CD14-positive monocyte (primary cell): ENCODE data around the gene CHI3L2. TPM values are rescaled to one million over a fixed set of nuclear protein-coding genes. Genes with fewer than 3 reads are reported as not detected.

Source experiments
- DNase-seq, 3 donors: peaks; one replicate each; pipeline ENCODE4 v3.0.0-alpha.2; 2011 to 2022
- H2AFZ ChIP-seq: 2 replicates; pipeline ENCODE4 v1.6.0; 2012; ENCODE audit warnings: mild to moderate bottlenecking, low read depth, low read length, inconsistent platforms; ENCODE audit not compliant: insufficient read depth, poor library complexity, severe bottlenecking
- H3K27ac ChIP-seq, 2 donors: 1 replicate in 1 of 2; 2 replicates in 1 of 2; pipeline ENCODE4 v1.5.1; 2012 to 2013; ENCODE audit warnings: low read length in 2 of 2, control low read depth in 1 of 2, inconsistent platforms in 1 of 2, low read depth in 1 of 2, mild to moderate bottlenecking in 1 of 2
- H3K27me3 ChIP-seq, 2 donors: one replicate each; pipeline versions ENCODE4 v1.6.0 to v1.6.1; 2011 to 2013; ENCODE audit warnings: low read length in 2 of 2; ENCODE audit not compliant: control insufficient read depth in 2 of 2, insufficient read depth in 2 of 2
- H3K36me3 ChIP-seq, 2 donors: replicated peaks in 1 of 2; 1 replicate in 1 of 2; 2 replicates in 1 of 2; pipeline versions ENCODE4 v1.5.1 to v1.6.1; 2012 to 2013; ENCODE audit warnings: low read length in 2 of 2, control low read depth in 1 of 2, inconsistent platforms in 1 of 2, mild to moderate bottlenecking in 1 of 2; ENCODE audit not compliant: insufficient read depth in 2 of 2, control insufficient read depth in 1 of 2
- H3K4me1 ChIP-seq, 2 donors: 1 replicate in 1 of 2; 2 replicates in 1 of 2; pipeline versions ENCODE4 v1.5.1 to v1.6.1; 2012 to 2013; ENCODE audit warnings: low read length in 2 of 2, control low read depth in 1 of 2, inconsistent platforms in 1 of 2, mild to moderate bottlenecking in 1 of 2, moderate library complexity in 1 of 2; ENCODE audit not compliant: insufficient read depth in 2 of 2, control insufficient read depth in 1 of 2
- H3K4me2 ChIP-seq: replicated peaks from 2 replicates; pipeline ENCODE3; 2012; ENCODE audit warnings: low read length, moderate library complexity, mild to moderate bottlenecking; ENCODE audit not compliant: poor library complexity, severe bottlenecking; ENCODE audit errors: extremely low read depth
- H3K4me3 ChIP-seq, 3 experiments: fragments of 200-600 bp in 1 of 3; sonication (generic) in 1 of 3; replicated peaks in 1 of 3; 1 replicate in 2 of 3; 2 replicates in 1 of 3; pipeline ENCODE4 v1.5.1; 2011 to 2013; ENCODE audit warnings: low read length in 3 of 3, mild to moderate bottlenecking in 3 of 3, control low read depth in 2 of 3, low read depth in 2 of 3, inconsistent platforms in 1 of 3, moderate library complexity in 1 of 3
- H3K79me2 ChIP-seq: 2 replicates; pipeline ENCODE4 v1.6.0; 2012; ENCODE audit warnings: mild to moderate bottlenecking, control low read depth, inconsistent platforms, low read length, moderate library complexity; ENCODE audit not compliant: insufficient read depth
- H3K9ac ChIP-seq: 2 replicates; pipeline ENCODE4 v1.6.0; 2017; ENCODE audit warnings: low read length, mild to moderate bottlenecking; ENCODE audit not compliant: insufficient read depth, poor library complexity, severe bottlenecking
- H3K9me3 ChIP-seq, 2 donors: replicated peaks in 1 of 2; 1 replicate in 1 of 2; 2 replicates in 1 of 2; pipeline versions ENCODE4 v1.5.1 to v1.6.1; 2012 to 2013; ENCODE audit warnings: low read length in 2 of 2, control low read depth in 1 of 2; ENCODE audit not compliant: control insufficient read depth in 1 of 2, insufficient read depth in 1 of 2
- H4K20me1 ChIP-seq: 2 replicates; pipeline ENCODE4 v1.6.0; 2012; ENCODE audit warnings: mild to moderate bottlenecking, low read length, control low read depth, moderate library complexity; ENCODE audit not compliant: insufficient read depth
- H3K27ac Mint-ChIP-seq, 7 donors: one replicate each; pipeline ENCODE4 v1.8.0; 2020; ENCODE audit warnings: mild to moderate bottlenecking in 7 of 7, mixed read lengths in 7 of 7, moderate library complexity in 6 of 7, inconsistent platforms in 2 of 7
- H3K27me3 Mint-ChIP-seq, 3 donors: one replicate each; pipeline ENCODE4 v1.8.0; 2021 to 2022; ENCODE audit warnings: low read depth in 3 of 3, mild to moderate bottlenecking in 3 of 3, mixed read lengths in 3 of 3, moderate library complexity in 3 of 3, inconsistent platforms in 1 of 3
- H3K36me3 Mint-ChIP-seq, 2 donors: one replicate each; pipeline ENCODE4 v1.8.0; 2020; ENCODE audit warnings: mixed read lengths in 2 of 2, inconsistent platforms in 1 of 2, mild to moderate bottlenecking in 1 of 2
- H3K4me1 Mint-ChIP-seq: one replicate; pipeline ENCODE4 v1.8.0; 2020; ENCODE audit warnings: mild to moderate bottlenecking, mixed read lengths
- H3K4me3 Mint-ChIP-seq, 2 donors: one replicate each; pipeline ENCODE4 v1.8.0; 2020; ENCODE audit warnings: mild to moderate bottlenecking in 2 of 2, mixed read lengths in 2 of 2, moderate library complexity in 1 of 2
- H3K9me3 Mint-ChIP-seq, 7 donors: one replicate each; pipeline ENCODE4 v1.8.0; 2020 to 2022; ENCODE audit warnings: mixed read lengths in 7 of 7, mild to moderate bottlenecking in 6 of 7, moderate library complexity in 6 of 7, inconsistent platforms in 2 of 7
- CTCF ChIP-seq: fragments of 200-600 bp; IDR thresholded peaks from one replicate; pipeline ENCODE4 v1.8.0; 2022; ENCODE audit warnings: antibody characterized with exemption, mild to moderate bottlenecking
- WGBS: methylation state at CpG from one replicate; pipeline ENCODE4 v1.1.5; 2013; ENCODE audit warnings: missing lambda C conversion rate; ENCODE audit not compliant: insufficient coverage; 5-methylcytosine and 5-hydroxymethylcytosine counted together
- intact Hi-C, 2 donors: fragments of 100-400 bp; cut with micrococcal nuclease; formaldehyde crosslinking; loops; one replicate each; pipeline versions ENCODE4 v1.15.0 to v1.15.1; 2023
- polyA plus RNA-seq, 3 donors: library from polyadenylated mRNA; depleted of rRNA in 1 of 3; unstranded in 2 of 3; stranded (reverse) in 1 of 3; fragments of 300-500 nt in 2 of 3; fragments of >200 nt in 1 of 3; fragmentation: Illumina TruSeq in 2 of 3; gene quantifications; 1 replicate in 2 of 3; 2 replicates in 1 of 3; pipeline ENCODE4 v1.2.3, GENCODE V29; 2012 to 2021

CHI3L2 gene
- polyA plus RNA-seq, 3 donors = 1.2 to 9.9 (median 1.4) TPM

- Histone ChIP-seq H3K27ac (no peak overlapping the region), H3K27me3 (peaks cover 0 to 2% of the 10 kb centered on the region in 2 donors), H3K36me3 (no peaks in the 10 kb centered on the region), H3K4me3 (no peak overlapping the region), H3K9me3 (no peaks in the 10 kb centered on the region), H4K20me1 (no peaks in the 10 kb centered on the region), H2AFZ (no peak overlapping the region), H3K79me2 (no peaks in the 10 kb centered on the region), H3K4me1 (no peaks in the 10 kb centered on the region), H3K9ac (no peak overlapping the region), H3K4me2 (no peak overlapping the region)
- H3K36me3 Mint-ChIP-seq = no peaks in the 10 kb centered on the region
- no peak overlapping the region for H3K27ac Mint-ChIP-seq
- DNase-seq = no peak
- TF ChIP-seq CTCF = no peak
- no peaks in the 10 kb centered on the region for H3K4me1 Mint-ChIP-seq
- intact Hi-C loops = no loop called here
- H3K4me3 Mint-ChIP-seq = no peak overlapping the region
- 44% methylated on average over 2 of the region's 4 CpGs for WGBS
- peaks cover 0 to 9% (median 4%) of the 10 kb centered on the region in 3 donors for H3K27me3 Mint-ChIP-seq
- H3K9me3 Mint-ChIP-seq = peaks cover 0 to 3% (median 0%) of the 10 kb centered on the region in 7 donors
Measured at GRCh38 chr1:111242805-111243523, 15.5 kb downstream of the CHI3L2 start.

GRCh38 chr1:111247125-111247838, 19.8 kb downstream of the CHI3L2 start:
- no peak for DNase-seq
- Mint-ChIP-seq H3K27ac (no peak overlapping the region), H3K4me1 (no peaks in the 10 kb centered on the region), H3K36me3 (no peaks in the 10 kb centered on the region), H3K4me3 (no peak overlapping the region), H3K9me3 (peaks cover 0 to 4% (median 0%) of the 10 kb centered on the region in 7 donors), H3K27me3 (peaks cover 0 to 11% (median under 1%) of the 10 kb centered on the region in 3 donors)
- H3K79me2 ChIP-seq = no peaks in the 10 kb centered on the region
- H3K4me1 ChIP-seq = no peaks in the 10 kb centered on the region
- intact Hi-C loops = no loop called here
- 100% methylated on average over 2 of the region's 5 CpGs for WGBS
- no peak overlapping the region for H2AFZ ChIP-seq
- H3K36me3 ChIP-seq = no peaks in the 10 kb centered on the region
- H3K9ac ChIP-seq = no peak overlapping the region
- no peak overlapping the region for H3K4me2 ChIP-seq
- H3K27ac ChIP-seq = no peak overlapping the region
- no peaks in the 10 kb centered on the region for H4K20me1 ChIP-seq
- H3K4me3 ChIP-seq = no peak overlapping the region
- H3K9me3 ChIP-seq = no peaks in the 10 kb centered on the region
- TF ChIP-seq CTCF = no peak
- peaks cover 0 to under 1% of the 10 kb centered on the region in 2 donors for H3K27me3 ChIP-seq
